GM12873 (cell line): ENCODE results near the gene ZMYND11.

Experiments used
- TF ChIP-seq, protein P1 (sequence below): IDR thresholded peaks from 2 replicates; pipeline ENCODE4 v1.5.1; 2012; ENCODE audit warnings: low read depth, mild to moderate bottlenecking, moderate library complexity, low read length, control low read depth; ENCODE audit not compliant: insufficient read depth; ENCODE audit errors: missing control alignments

The ZMYND11 gene

DNA sequence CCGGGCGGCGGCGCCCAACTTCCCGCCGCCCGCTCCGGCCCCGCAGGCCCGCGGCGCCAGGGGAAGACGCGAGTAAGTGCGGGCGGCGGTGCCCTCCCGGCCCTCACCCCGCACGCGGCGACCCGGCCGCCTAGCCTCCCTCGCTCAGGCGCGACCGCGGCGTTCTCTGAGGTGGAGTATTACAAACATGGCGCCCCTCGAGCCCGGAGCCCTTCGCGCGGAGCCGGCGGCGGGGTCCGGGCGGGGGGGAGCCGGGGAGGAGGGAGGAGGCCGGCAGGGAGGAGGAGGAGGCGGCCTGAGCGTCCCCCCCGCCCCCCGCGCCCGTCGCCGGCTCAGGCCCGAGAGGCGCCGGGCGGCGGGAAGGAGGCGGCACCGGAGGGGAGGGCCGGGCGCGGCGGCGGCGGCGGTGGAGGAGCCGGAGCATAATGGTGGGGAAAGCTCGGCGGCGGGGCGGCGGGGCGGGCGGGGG lies at the start of gene ZMYND11:
Gene ZMYND11 (plus strand): TSS at position 324 of the 469 bp plus-strand sequence. CDS start 44,558 bp downstream, outside the sequence.
- TF ChIP-seq, protein P1, sequence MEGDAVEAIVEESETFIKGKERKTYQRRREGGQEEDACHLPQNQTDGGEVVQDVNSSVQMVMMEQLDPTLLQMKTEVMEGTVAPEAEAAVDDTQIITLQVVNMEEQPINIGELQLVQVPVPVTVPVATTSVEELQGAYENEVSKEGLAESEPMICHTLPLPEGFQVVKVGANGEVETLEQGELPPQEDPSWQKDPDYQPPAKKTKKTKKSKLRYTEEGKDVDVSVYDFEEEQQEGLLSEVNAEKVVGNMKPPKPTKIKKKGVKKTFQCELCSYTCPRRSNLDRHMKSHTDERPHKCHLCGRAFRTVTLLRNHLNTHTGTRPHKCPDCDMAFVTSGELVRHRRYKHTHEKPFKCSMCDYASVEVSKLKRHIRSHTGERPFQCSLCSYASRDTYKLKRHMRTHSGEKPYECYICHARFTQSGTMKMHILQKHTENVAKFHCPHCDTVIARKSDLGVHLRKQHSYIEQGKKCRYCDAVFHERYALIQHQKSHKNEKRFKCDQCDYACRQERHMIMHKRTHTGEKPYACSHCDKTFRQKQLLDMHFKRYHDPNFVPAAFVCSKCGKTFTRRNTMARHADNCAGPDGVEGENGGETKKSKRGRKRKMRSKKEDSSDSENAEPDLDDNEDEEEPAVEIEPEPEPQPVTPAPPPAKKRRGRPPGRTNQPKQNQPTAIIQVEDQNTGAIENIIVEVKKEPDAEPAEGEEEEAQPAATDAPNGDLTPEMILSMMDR, result no peak

DNA sequence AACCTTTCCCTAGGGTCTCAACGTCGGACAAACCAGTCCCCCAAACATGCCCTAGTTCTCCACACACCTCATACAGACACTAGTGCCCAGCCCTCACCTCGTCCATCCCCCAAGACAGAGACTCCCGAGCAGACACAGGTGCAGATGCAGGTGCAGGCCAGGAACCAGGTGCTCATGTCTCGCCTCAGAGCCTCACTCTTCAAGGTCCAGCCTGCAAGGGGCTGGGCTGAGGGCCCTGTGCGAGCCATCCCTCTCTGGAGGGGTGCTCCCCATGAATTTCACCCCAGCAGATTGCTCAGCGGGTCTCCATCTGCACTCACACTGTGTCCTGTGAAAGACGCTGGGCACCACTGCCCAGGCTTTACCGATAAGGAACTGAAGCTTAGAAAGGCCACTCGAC lies 49.2 kb upstream of the ZMYND11 start:
- TF ChIP-seq, protein P1, result no peak

DNA sequence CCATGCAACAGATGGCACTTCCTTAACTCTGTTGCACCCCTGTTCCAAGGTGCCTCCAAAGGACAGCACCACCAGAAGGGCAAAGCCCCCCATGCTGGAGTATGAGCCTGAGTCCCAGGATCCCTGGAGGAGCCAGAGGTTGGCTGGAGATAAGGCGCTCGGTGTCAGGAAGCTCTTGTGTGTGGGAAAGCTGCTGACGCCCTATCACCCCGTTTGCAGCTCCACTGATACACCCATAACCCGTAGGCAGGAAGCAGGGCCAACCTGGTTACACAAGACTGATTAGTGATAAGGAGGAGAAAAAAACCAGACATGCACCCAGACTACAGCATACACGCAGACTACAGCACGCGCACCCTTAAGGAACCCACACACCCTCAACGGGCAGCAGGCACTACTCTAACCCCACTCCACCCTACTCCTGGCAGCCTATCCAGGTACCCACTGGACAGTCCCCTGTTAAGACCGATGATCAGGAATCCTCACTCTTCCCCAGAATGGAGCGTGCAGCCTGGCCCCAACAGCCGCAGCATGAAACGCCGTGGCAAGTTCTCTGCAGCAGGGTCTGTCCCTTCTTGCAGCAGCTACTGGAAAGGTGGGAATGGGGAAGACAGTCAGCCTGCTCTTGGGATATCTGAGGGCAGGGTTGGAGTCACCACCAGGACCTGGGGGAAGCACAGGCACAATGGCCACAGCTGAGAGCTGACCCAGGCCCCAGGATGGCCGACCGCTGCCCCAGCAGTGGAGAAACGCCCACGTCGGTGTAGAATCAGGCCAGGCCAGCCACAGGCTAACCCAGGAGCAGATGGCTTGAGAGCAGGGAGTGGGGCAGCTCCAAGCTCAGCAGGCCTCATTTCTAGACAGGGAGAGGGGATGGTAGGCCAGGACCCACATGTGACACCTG lies 47.8 kb upstream of the ZMYND11 start:
- TF ChIP-seq, protein P1, result no peak

DNA sequence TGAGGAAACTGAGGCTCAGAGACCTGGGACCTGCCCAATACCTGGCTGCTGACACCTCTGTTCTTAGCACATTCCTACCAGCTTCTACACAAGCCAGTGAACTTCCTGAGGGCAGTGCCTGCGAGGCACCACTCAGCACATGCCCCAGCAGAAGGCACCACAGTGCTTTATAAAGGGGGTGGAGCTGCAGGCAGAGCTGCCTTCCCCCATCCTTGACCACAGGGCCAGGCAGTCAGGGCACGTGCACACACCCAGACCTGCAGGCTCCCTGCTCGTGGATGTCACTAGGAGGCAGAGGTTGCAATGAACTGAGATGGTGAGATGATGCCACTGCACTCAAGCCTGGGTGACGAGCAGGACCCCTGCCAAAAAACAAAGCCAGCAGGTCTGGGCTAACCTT lies 47.0 kb upstream of the ZMYND11 start:
- TF ChIP-seq, protein P1, result no peak

DNA sequence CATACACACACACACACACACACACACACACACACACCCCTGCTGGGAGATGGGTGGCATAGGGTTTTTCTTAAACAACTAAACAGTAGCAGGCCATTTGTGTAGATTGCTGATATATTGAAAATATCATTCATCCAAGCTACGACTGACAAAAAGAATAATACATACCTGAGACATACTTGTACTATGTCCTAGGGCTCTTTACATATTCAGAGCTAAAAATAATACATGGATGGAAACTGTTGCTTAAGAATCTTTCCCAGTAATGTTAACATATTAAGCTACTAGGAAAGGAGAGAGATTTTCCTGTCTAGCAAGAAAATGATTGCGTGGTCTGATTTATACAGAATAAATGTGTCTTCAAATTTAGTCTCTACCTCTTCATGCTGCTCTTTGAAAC lies 46.0 kb upstream of the ZMYND11 start:
- TF ChIP-seq, protein P1, result no peak

DNA sequence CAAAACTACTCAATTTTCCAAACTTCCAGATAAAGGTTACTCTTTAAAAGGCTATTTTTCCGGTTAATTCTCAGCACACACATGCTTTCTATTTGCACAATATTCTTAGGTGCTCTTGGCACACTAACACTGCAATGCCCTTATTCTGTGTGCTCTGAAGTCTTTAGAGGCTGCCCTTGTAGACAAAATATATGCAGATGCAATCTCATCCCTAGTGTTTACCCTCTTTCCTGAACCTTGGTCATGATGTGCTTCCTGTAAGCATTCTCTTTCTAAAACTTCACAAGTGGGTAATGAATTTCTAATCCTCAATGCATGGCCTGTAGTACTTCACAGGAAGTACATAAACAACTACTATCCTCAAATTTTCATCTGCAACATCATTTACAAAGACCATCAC lies 45.1 kb upstream of the ZMYND11 start:
- TF ChIP-seq, protein P1, result no peak

DNA sequence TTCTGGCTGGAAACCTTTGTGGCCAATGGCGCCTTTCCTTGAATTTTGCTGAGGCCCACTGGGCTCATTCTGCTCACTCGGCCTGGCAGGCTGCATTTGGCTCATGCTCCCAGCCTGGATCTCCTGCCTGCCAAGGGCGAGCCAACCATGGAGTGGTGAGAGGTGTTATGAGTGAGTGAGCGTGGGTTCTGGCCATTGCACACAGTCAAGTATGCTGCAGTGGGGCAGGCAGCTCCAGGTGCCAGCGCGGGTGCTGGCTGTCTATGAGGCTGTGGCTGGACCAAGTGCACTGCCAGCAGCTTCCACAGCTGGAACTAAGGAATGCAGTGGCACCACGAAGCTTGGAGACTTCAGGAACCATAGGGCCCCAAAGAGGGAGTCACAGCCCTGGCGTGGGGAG lies 43.9 kb upstream of the ZMYND11 start:
- TF ChIP-seq, protein P1, result no peak
